SKM-1 treated with dmso at 0.1 percent for 144 hours (cell line): ENCODE results near the gene SCD5.
A peak's percentile ranks its signal among the peaks of the same experiment; 100 is the strongest.

ENCODE experiments used
- DNase-seq: peaks from one replicate; lab custom pipeline; 2025; ENCODE audit not compliant: unreplicated experiment; lab: John Stamatoyannopoulos, UW

The SCD5 gene

DNA sequence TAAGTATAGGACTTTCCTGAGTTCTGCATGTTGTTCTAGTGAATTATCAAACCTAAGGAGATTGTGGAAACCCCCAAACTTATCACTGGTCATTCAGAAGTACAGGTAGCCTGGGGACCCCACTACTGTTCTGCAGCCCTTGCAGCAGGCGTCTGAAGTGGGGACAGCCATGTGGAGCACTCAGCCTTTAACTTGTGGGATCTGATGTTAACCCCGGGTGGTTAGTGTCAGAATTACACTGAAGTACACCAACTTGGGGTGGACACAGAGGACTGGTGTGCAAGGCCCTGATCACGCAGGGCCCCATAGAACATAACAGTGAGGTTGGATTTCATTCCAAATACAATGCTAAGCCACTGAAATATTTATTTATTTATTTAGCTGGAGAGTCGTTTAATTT is 103.7 kb downstream of the SCD5 start:
- DNase-seq: no peak

DNA sequence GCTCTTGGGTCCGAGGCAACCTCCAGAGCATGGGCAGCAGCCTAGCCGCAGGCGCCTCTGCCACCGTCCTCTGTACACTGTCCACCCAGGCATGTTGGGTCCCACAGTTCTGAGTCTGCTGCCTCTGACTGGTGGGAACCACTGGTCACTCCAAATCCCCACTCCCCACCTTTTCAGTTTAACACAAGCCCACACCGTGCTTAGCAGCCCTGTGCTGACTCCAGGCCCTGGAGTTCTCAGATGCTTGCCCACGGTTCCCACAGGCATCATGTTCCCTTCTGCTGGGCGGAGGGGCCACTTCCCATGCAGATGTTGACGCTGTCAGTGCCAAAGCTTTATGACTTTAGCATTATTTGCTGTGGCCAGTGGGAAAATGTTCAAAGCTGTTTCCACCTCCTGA is 104.5 kb downstream of the SCD5 start:
- DNase-seq: no peak

GRCh38 chr4:82692101-82692780 is 106.4 kb downstream of the SCD5 start:
- DNase-seq: no peak

- DNase-seq: no peak
These were observed 107.2 kb downstream of the SCD5 start for GRCh38 chr4:82691431-82691830.

- DNase-seq: no peak
These were observed 110.4 kb downstream of the SCD5 start for GRCh38 chr4:82688091-82688795.

DNA sequence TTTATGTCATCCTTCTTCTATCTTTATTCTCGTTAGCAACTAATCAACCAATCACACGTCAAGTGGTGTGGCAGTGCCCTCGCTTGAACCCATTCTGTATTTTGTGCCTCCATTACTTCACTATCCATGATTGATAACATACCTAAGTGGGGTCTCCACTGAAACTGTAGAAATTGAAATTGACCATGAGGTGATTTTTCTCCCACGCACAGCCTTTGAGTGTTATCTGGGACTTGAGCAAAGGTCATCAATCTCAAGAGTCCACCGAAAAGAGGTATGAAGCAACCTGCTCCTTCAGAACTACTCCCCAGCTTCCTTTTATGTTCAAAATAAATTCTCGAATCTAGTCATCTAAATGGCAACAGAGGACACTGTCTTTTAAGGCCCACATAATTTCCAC is 111.1 kb downstream of the SCD5 start:
- DNase-seq: no peak

DNA sequence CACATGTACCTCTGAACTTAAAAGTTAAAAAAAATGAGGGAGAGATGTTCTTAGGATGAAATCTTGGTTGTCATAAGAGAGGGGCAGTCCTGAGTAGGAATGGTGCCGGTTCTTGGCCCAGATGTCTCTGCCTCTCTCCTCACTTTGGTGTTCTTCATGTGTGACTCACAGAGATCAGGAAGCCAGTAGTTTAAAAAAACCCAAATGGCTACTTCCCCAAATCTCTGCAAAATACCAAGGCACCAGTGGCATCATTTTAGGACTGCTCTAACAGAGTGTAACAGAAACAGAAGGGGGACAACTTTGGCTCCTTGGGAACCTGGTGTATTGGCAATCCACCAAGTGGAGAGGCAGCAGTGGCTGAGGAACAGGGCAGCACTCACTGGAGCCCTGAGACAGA is 116.8 kb downstream of the SCD5 start:
- DNase-seq: no peak

GRCh38 chr4:82680834-82681233 is 117.8 kb downstream of the SCD5 start:
- DNase-seq: no peak

DNA sequence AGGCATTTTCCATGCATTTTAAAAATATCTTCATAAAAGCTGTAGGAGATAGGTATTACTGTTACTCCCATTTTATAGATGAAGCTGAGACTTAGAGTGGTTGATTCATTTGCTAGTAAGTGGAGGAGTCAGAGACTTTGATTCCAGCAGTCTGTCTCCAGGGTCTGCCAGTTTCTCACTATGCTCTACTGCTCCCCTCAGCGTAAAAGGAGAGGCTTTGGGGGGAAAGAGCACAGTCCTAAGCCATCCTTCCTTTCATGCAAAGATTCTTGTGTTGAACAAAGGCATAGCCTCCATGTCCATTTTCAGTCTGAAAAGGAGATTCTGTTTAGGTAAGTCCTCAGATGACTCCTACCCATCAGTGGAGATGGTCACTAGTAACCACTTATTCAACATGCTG is 119.1 kb downstream of the SCD5 start:
- DNase-seq: no peak

GRCh38 chr4:82678051-82678450 is 120.5 kb downstream of the SCD5 start:
- DNase-seq: no peak

- DNase-seq: no peak
These were observed 121.3 kb downstream of the SCD5 start for GRCh38 chr4:82677327-82677726.

GRCh38 chr4:82667761-82668480 is 130.7 kb downstream of the SCD5 start:
- DNase-seq: no peak

DNA sequence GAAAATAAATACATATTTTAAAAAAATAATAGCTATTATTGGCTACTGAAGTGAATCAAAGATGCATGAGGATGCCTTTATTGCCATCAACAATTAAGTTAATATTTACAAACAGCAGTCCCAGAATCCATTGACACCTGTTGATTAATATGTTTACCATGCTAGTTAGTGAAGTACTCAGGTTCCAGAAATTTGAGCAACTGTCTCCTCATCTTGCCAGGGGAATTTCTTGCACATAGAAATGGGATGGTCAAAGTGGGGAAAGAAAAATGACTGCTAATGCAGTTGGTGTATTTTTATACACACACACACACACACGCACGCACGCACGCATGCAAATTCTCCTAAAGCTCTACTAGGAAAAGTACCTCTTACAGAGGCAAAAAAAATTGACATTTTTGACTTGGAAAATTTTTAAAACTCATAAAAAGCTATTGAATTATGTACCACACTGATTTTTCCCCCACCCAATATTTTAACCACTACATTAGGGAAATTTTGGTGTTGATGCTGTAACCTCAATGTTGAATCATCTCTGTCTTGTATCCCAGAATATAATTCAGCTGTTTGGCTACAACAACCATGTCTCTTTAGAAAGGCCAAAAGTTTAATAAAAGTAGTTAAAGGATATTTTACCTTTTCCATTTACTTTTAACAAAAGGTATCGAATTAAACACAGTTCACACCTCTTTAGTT is 131.5 kb downstream of the SCD5 start:
- no peak for DNase-seq

- DNase-seq: no peak
These were observed 137.2 kb downstream of the SCD5 start for GRCh38 chr4:82661181-82661992.

- DNase-seq: peak; percentile 79
These were observed 146.5 kb downstream of the SCD5 start for GRCh38 chr4:82652062-82652461.

- no peak for DNase-seq
These were observed 147.7 kb downstream of the SCD5 start for GRCh38 chr4:82650868-82651267.

GRCh38 chr4:82648356-82648755 is 150.2 kb downstream of the SCD5 start:
- no peak for DNase-seq

- no peak for DNase-seq
These were observed 152.5 kb downstream of the SCD5 start for GRCh38 chr4:82645936-82646565.

DNA sequence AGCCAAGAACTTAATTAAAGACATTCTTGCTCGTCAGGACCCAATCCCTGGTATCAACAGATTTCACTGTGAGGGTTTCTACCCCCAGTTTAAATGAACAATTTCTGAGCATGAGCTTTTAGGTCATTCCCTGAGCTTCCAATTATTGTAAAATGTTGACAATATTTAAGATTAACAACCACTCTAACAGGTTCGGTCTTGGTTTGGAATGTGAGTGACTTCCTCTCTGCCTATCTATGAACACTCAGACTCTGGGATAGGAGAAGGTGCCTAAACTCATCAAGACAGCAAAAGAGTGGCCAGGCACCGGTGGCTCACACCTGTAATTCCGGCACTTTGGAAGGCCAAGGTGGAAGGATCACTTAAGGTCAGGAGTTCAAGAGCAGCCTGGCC is 153.9 kb downstream of the SCD5 start:
- no peak for DNase-seq

GRCh38 chr4:82643994-82644733 is 154.4 kb downstream of the SCD5 start:
- DNase-seq: no peak
